Testis (tissue), 3 donors: ENCODE results near the gene KIF4A. TPM values are rescaled to one million over a fixed set of nuclear protein-coding genes. Genes with fewer than 3 reads are reported as not detected.
A peak's percentile ranks its signal among the peaks of the same experiment; 100 is the strongest.

Experiments used
- DNase-seq: peaks from one replicate; pipeline ENCODE4 v3.0.0-alpha.2; 2019
- H3K27ac ChIP-seq, 2 donors: fragments of 200-600 bp; sonication (generic); one replicate each; pipeline ENCODE4 v1.5.1; 2019
- H3K27me3 ChIP-seq: fragments of 200-600 bp; sonication (generic); one replicate; pipeline ENCODE4 v1.5.1; 2019
- H3K36me3 ChIP-seq: fragments of 200-600 bp; sonication (generic); one replicate; pipeline ENCODE4 v1.5.1; 2017; ENCODE audit warnings: low read depth; ENCODE audit errors: missing control alignments
- H3K4me1 ChIP-seq: fragments of 200-600 bp; sonication (generic); one replicate; pipeline ENCODE4 v1.5.1; 2019
- H3K4me3 ChIP-seq, 2 donors: fragments of 200-600 bp; sonication (generic); one replicate each; pipeline ENCODE4 v1.5.1; 2017 to 2019
- H3K9me3 ChIP-seq: fragments of 200-600 bp; sonication (generic); one replicate; pipeline ENCODE4 v1.5.1; 2017
- POLR2A ChIP-seq: fragments of 450-650 bp; IDR thresholded peaks from one replicate; pipeline ENCODE4 v1.6.1; 2017; ENCODE audit warnings: antibody characterized with exemption, mild to moderate bottlenecking, moderate library complexity
- WGBS, 2 donors: methylation state at CpG; one replicate each; pipeline ENCODE4 v1.1.5; 2018; 5-methylcytosine and 5-hydroxymethylcytosine counted together
- intact Hi-C: fragments of 100-400 bp; cut with DNase I; formaldehyde crosslinking; loops from one replicate; pipeline ENCODE4 v1.15.1; 2023; ENCODE audit warnings: low total_unique reads
- polyA plus RNA-seq: library from polyadenylated mRNA; stranded (reverse); fragments of 350-450 nt; fragmentation: Illumina TruSeq; extraction: RNeasy Lipid Tissue Mini Kit (QIAGEN cat#74804); gene quantifications from one replicate; pipeline ENCODE4 v1.2.3, GENCODE V29; 2014; ENCODE audit warnings: low read depth, low replicate concordance; ENCODE audit not compliant: insufficient read depth
- total RNA-seq, 2 donors: library from RNA; depleted of rRNA; stranded (reverse); fragments of >200 nt; gene quantifications; one replicate each; pipeline ENCODE4 v1.2.3, GENCODE V29; 2016
- TF ChIP-seq, protein P1 (sequence below), 3 experiments: fragments of 450-650 bp in 2 of 3; fragments of 200-600 bp in 1 of 3; sonication (generic) in 1 of 3; IDR thresholded peaks; one replicate each; pipeline ENCODE4 v1.5.1; 2016 to 2019; ENCODE audit warnings: antibody characterized with exemption in 3 of 3, mild to moderate bottlenecking in 2 of 3, moderate library complexity in 1 of 3

Gene KIF4A
- total and polyA plus RNA-seq, 3 donors from 2014 or later, result 2.0 to 3.6 (median 2.4) TPM

DNA sequence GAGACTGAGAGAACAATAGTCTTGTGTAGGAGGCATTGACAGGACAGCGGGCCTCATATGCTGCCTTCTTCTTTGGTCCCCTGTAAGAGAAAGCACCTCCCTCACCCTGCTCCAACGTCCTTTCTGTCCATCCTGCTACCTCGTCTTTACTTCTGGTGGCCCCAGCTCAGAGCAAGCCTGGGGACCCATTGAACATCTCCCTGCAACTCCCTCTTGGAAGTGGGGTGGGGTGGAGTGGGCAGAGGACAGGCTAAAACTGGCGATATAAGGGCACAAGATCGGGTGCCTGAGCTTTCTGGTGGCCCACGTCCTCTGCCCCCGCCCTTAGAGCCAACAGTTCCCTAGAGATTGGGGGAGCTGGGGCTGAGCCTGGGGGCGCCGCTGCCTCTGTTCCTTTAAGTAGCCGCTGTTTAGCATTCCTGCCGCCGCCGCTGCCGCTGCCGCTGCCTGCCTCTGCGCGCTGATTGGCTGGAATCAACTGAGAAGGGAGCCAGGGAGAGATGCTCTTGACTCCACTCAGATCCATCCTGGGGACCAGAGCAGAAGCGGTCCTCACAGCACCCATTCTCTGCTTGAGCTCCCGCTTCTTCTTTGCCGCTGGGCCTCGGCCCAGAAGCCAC lies 154.5 kb downstream of the KIF4A start, which contains the start of gene DLG3:
TSS of gene DLG3 (plus strand) at position 510 of the 620 bp plus-strand sequence. CDS start 367 bp downstream, outside the sequence.
- DNase-seq, result peak; percentile 38
- H3K9me3 ChIP-seq, result no peaks in the 10 kb centered on the region
- no peak for TF ChIP-seq POLR2A
- TF ChIP-seq, protein P1, sequence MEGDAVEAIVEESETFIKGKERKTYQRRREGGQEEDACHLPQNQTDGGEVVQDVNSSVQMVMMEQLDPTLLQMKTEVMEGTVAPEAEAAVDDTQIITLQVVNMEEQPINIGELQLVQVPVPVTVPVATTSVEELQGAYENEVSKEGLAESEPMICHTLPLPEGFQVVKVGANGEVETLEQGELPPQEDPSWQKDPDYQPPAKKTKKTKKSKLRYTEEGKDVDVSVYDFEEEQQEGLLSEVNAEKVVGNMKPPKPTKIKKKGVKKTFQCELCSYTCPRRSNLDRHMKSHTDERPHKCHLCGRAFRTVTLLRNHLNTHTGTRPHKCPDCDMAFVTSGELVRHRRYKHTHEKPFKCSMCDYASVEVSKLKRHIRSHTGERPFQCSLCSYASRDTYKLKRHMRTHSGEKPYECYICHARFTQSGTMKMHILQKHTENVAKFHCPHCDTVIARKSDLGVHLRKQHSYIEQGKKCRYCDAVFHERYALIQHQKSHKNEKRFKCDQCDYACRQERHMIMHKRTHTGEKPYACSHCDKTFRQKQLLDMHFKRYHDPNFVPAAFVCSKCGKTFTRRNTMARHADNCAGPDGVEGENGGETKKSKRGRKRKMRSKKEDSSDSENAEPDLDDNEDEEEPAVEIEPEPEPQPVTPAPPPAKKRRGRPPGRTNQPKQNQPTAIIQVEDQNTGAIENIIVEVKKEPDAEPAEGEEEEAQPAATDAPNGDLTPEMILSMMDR (IDR thresholded peaks at IDR 0.05), result no peak
- intact Hi-C loops, result no loop called here
- peak within 1 kb of the TSS in 1 of 2 donors; percentile 2 for H3K4me3 ChIP-seq
- no peaks in the 10 kb centered on the region for H3K4me1 ChIP-seq
- no peaks in the 10 kb centered on the region for H3K36me3 ChIP-seq
- H3K27ac ChIP-seq, result no peak within 1 kb of the TSS
- no peaks in the 10 kb centered on the region for H3K27me3 ChIP-seq
- WGBS, 2 donors, result 0 to 18% methylated on average over 1 to 5 of the region's 21 CpGs

DNA sequence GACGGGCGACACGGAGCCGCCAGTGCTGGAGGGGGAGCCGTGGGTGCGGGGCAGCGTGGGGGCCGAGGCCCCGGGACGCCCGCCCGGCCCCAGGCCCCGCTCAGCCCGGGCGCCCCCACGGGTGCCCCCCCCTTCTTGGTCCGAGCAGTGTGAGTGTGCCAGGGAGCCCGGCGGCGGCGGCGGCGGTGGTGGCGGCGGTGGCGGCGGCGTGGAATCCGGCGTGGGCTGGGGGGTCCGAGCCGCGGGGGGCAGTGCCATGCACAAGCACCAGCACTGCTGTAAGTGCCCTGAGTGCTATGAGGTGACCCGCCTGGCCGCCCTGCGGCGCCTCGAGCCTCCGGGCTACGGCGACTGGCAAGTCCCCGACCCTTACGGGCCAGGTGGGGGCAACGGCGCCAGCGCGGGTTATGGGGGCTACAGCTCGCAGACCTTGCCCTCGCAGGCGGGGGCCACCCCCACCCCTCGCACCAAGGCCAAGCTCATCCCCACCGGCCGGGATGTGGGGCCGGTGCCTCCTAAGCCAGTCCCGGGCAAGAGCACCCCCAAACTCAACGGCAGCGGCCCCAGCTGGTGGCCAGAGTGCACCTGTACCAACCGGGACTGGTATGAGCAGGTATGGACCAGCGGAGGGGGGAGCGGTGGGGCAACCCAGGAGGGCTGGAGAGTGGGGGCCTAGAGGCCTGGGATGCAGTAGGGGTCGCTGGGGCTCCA lies 155.2 kb downstream of the KIF4A start:
- peak overlapping the region in 1 of 2 donors; percentile 2 for H3K4me3 ChIP-seq
- H3K36me3 ChIP-seq, result no peaks in the 10 kb centered on the region
- intact Hi-C loops, result no loop called here
- 3 to 18% methylated on average over 3 to 8 of the region's 61 CpGs for WGBS, 2 donors
- H3K27ac ChIP-seq, result no peak overlapping the region
- no peaks in the 10 kb centered on the region for H3K9me3 ChIP-seq
- H3K4me1 ChIP-seq, result no peaks in the 10 kb centered on the region
- H3K27me3 ChIP-seq, result no peaks in the 10 kb centered on the region
- no peak for DNase-seq
- TF ChIP-seq POLR2A, result no peak

DNA sequence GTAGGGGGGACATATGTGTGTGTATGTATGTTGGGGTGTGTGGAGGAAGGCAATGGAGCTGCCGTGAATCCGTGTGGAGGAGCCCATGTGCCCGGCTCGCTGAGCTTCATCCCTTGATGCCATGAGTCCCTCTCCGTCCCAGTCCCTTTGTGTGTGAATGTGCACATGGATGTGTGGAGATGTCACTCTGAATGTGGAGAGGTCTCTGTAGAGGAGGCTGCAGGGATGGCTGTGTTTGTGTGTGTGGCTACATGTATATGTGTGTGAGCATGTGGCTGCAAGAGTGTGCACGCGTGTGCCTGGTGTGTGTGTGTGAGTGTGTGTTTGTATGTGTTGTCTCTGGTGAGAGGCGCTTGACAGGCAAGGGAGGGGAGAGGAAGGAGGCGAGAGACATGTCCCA lies 156.0 kb downstream of the KIF4A start:
- TF ChIP-seq POLR2A, result no peak
- TF ChIP-seq, protein P1 (IDR thresholded peaks at IDR 0.05), result no peak
- intact Hi-C loops, result no loop called here
- no peak for DNase-seq
- WGBS, 2 donors, result 84 to 88% methylated on average over 3 to 9 of the region's 9 CpGs
- no peaks in the 10 kb centered on the region for H3K9me3 ChIP-seq
- H3K36me3 ChIP-seq, result no peaks in the 10 kb centered on the region
- no peak overlapping the region for H3K27ac ChIP-seq
- no peak overlapping the region for H3K4me3 ChIP-seq
- no peaks in the 10 kb centered on the region for H3K4me1 ChIP-seq
- H3K27me3 ChIP-seq, result no peaks in the 10 kb centered on the region

DNA sequence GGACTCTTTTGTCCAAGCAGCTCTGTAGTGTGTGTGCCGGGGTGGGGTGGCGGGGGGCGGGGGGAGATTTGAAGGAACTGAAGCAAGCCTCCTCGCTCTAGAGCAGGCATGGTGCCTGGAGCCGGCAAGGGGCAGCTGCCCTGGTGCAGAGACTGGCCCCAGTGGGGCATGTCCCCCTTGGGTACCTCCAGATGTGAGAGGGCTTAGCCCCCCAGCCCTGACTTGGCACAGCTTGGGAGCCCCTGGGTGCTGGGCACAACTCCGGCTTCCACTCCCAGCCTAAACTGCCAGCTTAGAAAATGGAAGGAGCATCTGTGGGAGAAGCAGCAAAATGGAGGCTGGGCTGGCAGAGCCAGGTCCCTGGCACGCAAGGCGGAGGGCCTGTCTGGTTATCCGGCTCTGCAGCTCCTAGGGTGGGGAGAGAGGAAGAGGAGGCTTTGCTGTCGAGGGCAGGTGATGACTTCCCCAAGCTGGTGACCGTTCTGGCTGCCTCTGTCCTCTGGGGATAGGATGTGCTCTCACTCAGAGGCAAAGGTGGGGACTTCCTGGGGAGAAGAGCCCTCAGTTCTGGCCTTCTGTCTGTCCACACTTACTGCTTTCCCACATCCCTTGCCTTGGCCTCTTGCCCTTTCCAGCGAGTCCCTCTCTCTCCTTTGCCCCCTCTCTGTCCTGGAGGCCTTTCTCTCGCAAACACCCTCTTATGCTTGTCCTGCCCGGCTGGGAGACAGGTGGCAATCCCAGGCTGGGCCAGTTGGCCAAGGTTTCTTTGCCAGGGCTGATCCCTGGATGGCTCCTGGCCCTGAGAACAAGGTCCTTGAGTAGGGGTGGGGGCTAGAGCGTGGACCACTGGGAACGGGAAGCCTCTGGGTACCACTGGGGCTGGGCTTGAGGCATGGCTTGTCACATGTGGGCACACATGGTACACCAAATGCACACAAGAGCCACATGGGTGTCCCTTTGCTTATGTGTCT lies 156.8 kb downstream of the KIF4A start:
- TF ChIP-seq, protein P1 (IDR thresholded peaks at IDR 0.05), result no peak
- no peak for TF ChIP-seq POLR2A
- Histone ChIP-seq H3K4me3 (no peak overlapping the region), H3K9me3 (no peaks in the 10 kb centered on the region), H3K4me1 (no peaks in the 10 kb centered on the region), H3K27ac (no peak overlapping the region), H3K36me3 (no peaks in the 10 kb centered on the region), H3K27me3 (no peaks in the 10 kb centered on the region)
- WGBS, 2 donors, result 80 to 92% methylated on average over 5 to 9 of the region's 16 CpGs
- DNase-seq, result no peak
- intact Hi-C loops, result no loop called here

DNA sequence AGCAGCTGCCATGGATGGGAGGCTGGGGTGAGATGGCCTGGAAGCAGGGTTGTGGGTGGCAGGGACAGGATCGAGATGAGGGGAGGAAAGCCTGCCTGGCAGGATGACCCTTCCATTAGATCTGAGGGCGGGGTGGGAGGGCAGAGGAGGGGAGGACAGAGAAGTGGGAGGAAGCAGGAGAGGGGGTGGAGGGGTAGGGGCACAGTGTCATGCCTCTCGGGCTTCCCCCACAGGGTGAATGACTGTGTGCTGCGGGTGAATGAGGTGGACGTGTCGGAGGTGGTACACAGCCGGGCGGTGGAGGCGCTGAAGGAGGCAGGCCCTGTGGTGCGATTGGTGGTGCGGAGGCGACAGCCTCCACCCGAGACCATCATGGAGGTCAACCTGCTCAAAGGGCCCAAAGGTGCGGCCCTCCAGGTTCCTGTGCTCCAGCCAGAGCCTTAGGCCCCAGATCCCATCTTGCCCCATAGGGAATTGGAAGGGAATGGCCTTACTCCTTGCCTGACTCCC lies 159.6 kb downstream of the KIF4A start:
- Histone ChIP-seq H3K27ac (no peak overlapping the region), H3K27me3 (no peaks in the 10 kb centered on the region), H3K9me3 (no peaks in the 10 kb centered on the region), H3K4me1 (no peaks in the 10 kb centered on the region), H3K36me3 (no peaks in the 10 kb centered on the region), H3K4me3 (no peak overlapping the region)
- intact Hi-C loops, result no loop called here
- TF ChIP-seq, protein P1 (IDR thresholded peaks at IDR 0.05), result no peak
- no peak for TF ChIP-seq POLR2A
- 92% methylated on average over 14 of the region's 14 CpGs; no CpG with 5 or more reads in 1 of the 2 donors for WGBS, 2 donors
- DNase-seq, result no peak
